GM19043 (cell line): ENCODE results near the gene RCAN1.

ENCODE experiments used
- ATAC-seq: cut with Tn5 transposase; IDR thresholded peaks from one replicate; pipeline ENCODE4 v1.9.1; 2021; ENCODE audit warnings: low read depth; ENCODE audit not compliant: unreplicated experiment

The RCAN1 gene

GRCh38 chr21:34602061-34602460 is 12.9 kb downstream of the RCAN1 start:
- ATAC-seq, result no peak

- ATAC-seq, result no peak
Observed at GRCh38 chr21:34599534-34600101, 15.3 kb downstream of the RCAN1 start.

GRCh38 chr21:34598931-34599400 is 15.9 kb downstream of the RCAN1 start:
- no peak for ATAC-seq

DNA sequence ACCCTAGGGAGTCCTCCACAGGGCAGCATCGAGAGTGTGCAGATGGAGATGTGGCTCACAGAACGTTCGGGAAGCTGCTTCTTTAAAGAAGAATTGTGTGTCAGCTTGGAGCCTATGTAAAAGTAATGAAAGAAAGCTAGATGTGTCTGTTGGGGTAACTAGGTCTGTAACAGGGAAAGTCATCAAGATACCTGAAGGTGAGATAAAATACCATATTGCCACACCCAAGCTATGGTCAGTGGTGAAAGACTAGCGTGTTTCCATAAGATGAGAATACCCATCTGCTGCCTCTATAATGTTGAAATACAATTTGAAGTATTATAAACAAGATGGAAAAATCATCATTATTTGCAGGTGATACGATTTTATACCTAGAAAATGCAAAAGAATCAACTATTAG is 17.5 kb downstream of the RCAN1 start:
- ATAC-seq, result no peak

- no peak for ATAC-seq
Observed at GRCh38 chr21:34596561-34597271, 18.2 kb downstream of the RCAN1 start.

GRCh38 chr21:34595457-34595856 is 19.5 kb downstream of the RCAN1 start:
- no peak for ATAC-seq

DNA sequence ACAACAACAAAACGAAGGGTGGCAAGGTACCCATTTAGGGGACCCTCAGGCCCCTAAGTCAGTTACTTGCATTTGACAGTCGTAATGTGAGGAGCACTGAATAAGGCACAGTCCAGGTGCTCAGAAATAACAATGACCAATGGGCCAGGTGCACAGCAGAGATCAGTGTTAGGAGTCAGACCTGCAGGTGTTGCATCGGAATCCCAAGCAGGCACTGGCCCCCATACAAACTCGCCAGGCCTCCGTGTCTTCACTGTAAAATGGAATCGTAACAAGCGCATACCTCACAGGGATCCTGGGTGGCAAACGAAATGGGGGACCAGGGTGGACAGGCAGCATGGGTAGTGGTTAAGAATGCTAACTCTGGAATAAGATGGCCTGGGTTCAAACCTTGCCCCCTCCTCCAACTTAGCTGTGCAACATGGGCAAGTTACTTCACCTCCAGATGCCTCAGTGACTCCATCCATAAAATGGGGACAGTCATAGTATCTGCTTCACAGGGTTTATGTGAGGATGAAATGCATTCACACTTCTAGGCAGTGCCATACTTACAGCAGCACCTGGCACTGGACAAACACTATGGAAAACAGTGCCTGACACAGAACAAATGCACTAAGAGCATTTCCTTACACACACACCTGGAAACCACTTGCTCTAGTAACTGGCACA is 20.2 kb downstream of the RCAN1 start:
- ATAC-seq, result no peak

DNA sequence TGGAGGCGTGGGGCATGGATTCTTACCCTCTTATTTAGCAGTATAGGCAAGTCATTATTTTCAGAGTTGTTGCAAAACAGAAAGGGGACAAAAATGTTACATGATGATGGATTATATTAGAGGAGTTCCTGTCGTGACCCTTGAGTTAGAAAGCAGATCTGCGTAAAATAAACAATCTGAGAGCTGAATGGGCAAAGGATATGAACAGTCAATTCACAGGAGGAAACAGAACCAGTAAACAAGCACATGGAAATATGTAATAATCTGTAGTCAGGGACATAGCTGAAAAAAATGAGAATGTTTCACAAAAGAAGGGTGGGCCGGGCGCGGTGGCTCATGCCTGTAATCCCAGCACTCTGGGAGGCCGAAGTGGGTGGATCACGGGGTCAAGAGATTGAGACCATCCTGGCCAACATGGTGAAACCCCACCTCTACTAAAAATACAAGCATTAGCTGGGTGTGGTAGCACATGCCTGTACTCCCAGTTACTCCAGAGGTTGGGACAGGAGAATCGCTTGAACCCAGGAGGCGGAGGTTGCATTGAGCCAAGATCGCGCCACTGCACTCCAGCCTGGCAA is 20.9 kb downstream of the RCAN1 start:
- ATAC-seq, result no peak

DNA sequence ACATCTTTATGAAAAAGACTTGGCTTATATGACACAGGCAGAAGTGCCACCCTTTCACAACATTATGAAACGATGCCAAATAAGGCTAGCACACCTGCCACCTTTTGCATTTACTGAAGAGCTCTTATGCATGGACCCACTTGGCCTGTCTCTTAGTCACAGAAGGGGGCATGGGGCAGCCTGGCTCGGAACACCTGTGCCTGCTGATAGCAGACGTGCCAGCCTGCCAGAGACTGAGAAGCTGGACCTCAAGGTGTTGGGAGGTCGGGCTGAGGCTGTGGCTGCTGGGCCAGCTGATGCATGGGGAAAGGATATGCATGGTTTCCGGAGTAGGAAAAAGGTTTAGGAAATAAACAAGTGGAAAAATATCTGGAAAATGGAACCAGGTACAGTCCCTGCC is 21.5 kb downstream of the RCAN1 start:
- ATAC-seq, result no peak

DNA sequence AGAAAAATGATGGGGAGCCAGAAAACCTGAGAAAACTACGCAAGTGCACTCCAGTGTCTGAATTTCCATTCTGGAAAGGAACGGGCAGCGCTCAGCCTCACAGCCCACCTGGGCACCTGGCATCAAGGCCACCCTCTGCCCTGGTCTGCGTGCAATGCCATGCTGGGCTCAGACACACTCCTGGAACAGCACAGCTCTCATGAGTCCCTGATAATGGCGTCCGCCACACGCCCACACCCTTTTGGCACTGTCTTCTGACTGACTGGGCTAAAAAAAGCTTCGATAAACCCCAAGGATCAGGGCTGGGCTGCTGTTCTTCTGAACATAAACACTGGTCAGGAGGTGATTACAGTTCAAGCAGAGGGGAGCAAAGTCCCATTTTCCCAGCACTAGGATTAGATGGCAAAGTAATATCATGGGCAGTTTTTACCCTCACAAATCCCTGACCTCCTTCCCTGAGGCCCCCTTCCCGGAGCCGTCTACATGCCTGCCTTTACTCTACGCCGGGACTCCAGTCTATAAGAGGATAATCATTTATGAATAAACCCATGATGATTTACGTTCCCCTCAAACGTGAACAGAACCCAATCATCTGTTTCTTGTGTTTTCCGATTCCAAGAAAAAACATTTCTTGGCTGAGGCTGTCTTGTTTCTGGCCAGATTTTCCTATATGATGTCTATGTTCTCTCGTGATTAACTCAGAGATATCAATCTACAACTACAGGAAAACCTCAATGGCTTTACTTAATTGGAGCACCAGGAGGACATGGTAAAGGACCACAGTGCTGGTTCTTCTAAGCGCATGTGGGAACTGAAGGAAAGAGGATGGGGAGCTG is 22.6 kb downstream of the RCAN1 start:
- ATAC-seq, result no peak

GRCh38 chr21:34590520-34590919 is 24.4 kb downstream of the RCAN1 start:
- no peak for ATAC-seq

DNA sequence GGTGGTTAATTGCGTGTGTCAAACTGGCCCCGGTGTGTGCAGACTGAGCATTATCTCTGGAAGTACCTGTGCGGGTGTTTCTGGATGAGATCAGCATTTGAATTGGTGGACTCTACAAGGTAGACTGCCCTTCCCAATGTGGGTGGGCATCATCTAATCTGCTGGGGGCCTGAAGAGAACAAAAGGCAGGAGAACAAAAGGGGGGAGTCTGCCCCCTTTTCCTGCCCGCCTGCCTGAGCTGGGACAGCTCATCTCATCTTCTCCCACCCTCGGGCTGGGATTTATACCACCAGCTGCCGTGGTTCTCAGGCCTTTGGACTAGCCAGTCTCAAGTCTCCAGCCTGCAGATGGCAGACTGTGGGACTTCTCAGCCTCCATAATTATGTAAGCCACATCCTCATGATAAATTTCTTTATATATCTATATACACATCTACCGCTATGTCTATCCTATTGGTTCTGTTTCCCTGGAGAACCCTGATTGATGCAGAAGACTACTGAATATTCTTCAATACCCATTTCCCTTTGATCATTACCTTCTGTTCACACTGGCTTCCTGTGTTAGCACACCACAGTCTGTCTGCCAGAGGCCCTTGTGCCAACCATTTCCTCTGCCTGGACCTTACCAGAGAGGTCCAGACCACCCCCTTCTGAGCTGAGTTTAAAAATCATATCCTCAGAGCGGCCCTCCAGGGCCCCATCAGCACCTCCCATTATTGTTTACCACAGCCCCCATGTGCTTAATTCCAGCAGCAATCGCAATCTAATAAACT is 25.2 kb downstream of the RCAN1 start:
- no peak for ATAC-seq

GRCh38 chr21:34583926-34584563 is 30.9 kb downstream of the RCAN1 start:
- no peak for ATAC-seq

DNA sequence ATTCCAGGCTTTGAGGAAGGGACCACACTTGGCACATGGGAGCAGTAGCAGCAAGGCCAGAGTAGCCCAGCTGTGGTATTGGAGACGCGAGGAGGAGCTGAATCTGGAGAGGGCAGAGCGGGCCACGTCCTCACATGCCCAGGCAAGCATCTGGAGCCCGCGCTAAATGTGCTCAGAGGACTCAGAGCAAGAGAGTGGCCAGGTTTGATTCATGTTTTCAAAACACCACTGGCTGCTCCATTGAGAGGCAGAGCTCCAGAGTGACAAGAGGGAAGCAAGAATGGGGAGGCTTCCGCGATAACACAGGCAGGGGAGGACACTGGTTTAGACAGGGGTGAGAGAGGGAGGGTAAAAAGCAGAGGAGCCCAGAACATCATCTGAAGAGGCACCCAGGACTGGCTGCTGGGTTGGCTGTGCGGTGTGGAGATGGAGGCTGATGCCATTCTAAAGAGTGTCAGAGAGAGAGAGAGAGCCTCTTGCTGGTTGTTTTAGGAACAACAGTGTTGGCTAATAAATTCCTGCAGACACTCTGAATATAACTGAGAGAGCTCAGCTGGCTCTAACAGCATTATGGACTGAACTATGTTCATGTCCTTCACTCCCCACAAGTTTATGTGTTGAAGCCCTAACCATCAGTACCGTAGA is 32.3 kb downstream of the RCAN1 start:
- ATAC-seq, result no peak

DNA sequence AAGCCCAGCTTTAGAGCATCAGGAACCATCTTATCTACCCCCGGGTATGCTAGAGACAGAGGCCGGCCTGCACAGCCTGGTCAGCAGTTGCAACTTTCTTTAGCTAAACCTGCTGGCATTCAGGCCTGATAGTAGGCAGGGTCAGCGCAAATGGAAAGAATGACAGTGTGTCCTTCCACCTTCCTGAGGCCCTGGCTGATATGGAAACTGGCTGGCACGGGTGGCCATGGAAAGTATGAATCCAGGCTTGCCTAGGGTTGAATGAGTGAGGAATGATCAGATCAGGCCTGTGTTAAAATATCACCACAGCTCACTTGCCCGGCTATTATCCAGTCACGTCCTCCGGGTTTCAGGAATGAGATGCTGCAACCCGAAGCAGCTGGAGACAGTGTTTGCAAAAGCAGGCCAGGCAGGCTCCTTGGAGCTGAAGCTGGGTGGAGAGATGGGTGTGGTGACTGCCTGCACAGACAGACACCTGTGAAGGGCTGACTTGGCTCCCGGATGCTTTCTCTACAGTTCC is 34.7 kb downstream of the RCAN1 start:
- ATAC-seq, result no peak

- ATAC-seq, result no peak
Observed at GRCh38 chr21:34579411-34579810, 35.5 kb downstream of the RCAN1 start.

- ATAC-seq, result no peak
Observed at GRCh38 chr21:34576041-34576511, 38.8 kb downstream of the RCAN1 start.
